Left forelimb (tissue), 1 donor: ENCODE data around the gene CSTPP1.
"Not testable (repeated sequence)": the region's sequence is repeated elsewhere in the genome, so short reads cannot be mapped to it uniquely, and the experiment has no call there.

Experiments used
- DNase-seq: peaks from one replicate; pipeline ENCODE4 v3.0.0-alpha.2; 2018; ENCODE audit warnings: low spot score

Gene CSTPP1

DNA sequence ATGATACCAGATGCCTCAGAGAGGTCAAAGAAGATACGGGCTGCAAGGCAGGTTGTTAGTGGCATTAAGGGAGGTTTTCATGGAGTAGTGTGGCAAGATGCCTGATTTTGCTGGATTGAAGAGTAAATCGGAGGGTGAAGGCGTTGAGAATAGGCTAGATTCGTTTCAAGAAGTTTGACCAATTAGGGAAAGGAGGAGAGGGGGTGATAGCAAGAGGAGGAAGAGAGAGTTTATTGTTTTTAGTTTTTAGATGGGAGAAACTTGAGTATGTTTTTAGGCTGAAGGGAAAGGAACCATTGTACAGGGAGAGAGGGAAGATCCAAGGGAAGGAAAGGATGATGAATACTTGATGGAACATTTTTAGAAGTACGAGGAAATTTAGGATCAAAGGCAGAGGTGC, 16.5 kb downstream of the CSTPP1 start:
- DNase-seq, result no peak

DNA sequence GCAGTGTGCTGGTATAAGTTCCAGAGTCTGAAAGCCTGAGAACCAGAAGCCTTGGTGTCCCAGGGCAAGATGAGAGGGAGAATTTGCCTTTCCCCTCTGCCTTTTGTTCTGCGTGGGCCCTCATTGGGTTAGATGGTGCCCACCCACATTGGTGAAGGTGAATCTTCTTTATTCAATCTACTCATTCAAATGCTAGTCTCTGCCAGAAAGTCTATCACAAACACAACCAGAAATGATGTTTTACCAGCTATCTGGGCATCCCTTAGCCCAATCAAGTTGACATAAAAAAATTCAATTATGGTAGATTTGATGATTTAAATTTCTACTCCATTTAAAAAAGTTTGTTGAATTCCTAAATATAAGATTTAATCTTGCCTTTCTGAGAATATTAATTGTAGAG, 22.2 kb downstream of the CSTPP1 start:
- no peak for DNase-seq

DNA sequence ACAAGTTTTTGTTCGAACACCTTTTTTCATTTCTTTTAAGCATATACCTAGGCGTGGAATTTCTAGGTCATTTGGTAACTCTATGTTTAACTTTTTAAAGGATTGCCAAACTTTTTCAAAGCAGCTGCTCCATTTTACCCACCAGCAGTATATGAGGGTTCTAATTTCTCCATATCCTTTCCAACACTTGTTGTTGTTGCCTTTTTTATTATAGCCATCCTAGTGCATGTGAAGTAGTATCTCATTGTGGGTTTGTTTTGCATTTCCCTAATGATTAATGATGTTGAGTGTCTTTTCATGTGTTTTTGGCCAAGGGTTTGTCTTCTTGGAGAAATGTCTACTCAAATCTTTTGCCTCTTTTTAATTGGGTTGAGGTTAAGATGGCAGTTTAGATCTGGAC, 24.5 kb downstream of the CSTPP1 start:
- no peak for DNase-seq

DNA sequence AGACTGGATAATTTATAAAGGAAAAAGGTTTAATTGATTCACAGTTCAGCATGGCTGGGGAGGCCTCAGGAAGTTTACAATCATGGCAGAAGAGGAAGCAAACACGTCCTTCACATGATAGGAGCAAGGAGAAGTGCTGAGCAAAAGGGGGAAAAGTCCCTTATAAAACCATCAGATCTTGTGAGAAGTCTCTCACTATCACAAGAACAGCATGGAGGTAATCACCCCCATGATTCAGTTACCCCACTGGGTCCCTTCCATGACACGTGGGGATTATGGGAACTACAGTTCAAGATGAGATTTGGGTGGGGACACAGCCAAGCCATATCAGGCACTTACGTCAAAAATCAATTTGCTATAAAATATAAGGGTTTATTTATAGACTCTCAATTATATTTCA, 25.3 kb downstream of the CSTPP1 start:
- not testable (repeated sequence) for DNase-seq

DNA sequence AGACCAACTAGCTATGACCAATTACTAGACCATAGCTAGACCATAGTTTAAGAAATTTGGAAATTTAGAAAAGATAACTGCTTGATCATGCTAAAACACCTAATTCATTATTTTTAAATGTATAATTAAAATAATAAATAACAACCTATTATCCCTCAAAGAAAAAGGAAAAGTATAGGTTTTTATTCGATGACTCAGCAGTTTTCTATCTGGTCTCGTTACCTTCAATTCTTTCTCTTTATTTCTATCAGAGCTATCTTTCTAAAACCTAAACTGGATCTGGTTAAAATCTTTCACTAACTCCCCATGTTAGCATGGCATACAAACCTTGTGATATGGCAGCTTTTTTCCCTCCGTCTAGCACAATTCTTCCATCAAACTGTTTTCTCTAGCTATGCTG, 27.3 kb downstream of the CSTPP1 start:
- DNase-seq, result no peak

DNA sequence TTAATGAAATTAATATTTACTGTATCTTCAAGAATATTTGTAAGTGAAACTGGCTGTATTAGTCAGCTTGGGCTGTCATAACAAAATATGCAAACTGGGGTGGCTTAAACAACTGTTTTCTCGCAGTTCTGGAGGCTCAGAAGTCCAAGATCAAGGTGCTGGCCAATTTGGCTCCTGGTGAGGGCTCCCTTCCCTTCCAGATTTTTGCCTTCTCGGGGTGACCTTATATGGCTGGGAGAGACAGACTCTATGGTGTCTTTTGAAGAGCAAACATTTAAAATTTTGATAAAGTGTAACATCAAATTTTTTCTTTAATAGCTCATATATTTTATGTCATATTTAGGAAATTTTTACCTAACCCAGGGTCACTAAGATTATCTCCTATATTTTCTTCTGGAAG, 30.2 kb downstream of the CSTPP1 start:
- DNase-seq, result no peak

DNA sequence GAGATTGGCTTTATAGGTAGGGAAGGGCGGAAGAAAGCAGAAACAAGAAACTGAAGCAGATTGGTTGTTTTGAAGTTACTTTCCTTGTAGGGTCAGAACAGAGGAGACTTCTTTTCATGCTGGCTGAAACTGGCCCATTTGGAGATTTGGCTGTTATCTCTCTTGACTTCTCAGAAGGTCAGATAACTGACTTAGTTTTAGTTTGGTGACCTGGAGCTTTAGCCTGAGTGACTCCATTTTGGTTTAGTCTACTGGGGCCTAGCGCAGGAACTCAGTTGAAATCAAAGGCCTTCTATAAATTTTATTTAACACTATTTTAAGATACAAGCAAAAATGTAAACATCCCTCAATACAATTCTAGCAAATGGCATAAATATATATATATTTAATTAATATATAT, 31.4 kb downstream of the CSTPP1 start:
- no peak for DNase-seq

DNA sequence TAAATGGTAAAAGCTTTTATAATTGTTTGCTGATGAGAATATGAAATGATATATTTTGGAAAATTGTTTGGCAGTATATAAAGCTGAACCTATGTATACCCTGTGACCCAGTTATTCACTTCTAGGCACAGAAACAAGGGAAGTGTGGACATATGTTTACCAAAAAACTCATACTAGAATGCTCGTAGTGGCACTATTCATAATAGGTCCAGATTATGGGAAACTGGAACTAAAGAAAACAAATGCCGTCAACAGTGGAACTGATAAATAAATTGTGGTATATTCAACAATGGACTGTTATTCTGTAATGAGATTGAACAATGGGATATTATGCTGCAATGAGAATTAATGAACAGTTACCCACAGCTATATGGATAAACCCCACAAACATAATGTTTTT, 32.8 kb downstream of the CSTPP1 start:
- DNase-seq, result no peak

DNA sequence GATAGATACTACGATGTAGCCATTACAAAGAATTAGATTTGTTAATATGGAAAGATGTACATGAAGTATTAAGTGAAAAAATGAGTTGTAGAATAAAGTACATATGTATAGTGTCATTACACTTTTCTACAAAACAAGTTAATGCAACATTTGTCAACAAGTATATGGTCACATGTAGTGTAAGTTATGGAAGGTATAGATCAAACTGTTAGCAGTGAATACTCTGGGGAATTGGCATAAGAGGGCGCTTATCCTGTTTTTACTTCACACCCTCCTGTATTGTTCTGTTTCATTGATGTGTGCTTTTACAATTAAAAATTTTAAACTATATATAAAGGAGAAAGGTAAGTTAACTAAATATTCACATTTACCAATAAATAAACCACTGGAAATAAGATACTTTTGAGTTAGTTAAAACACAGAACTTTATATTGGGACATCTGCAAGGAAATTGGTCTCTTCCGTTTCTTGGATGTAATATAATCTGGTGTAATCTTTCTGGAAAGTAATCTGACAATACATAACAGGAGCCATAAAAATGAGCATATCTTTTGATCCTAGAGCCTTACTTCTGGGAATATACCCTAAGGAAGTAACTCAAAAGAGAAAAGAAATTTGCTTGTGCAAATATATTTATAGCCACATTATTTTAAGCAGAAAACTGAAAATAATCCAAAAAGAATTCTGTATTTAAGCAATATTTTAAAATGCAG, 34.5 kb downstream of the CSTPP1 start:
- DNase-seq, result no peak

DNA sequence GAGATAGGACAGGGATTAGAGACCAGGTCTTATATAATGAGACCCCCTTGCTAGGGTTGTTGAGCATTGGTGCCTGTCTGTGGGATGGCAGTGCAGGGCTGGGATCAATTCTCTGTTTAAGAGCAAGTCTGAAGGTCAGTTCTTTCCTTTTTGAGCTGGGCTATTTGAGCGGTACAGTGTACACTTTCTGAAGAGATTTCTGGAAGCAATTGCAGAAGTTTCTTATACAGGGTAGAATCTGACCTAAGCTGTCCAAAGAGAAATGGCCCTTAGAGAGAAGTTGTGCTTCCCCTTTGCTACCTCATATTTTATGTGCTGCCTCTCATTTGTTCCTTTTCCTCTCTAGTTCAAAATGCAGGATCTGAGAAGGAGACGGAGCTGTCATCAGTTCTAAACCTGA, 35.8 kb downstream of the CSTPP1 start:
- no peak for DNase-seq

DNA sequence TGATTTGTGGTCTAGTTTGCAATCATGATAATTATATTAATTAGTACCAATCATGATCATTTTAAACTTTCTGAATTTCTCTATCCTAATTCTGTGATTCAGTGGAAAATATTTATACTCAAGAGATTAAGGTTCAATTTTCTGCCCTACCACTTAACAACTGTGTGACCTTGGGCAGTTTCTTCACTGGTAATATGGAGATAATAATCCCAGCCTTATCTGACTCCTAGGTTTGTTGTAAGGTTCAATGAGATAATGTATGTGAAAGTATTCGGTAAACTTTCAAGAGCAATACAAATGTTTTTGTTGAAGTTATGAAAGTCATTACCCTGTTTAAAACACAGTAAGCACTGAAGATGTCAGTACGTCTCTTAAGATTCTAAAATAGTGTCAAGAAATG, 36.3 kb downstream of the CSTPP1 start:
- no peak for DNase-seq

DNA sequence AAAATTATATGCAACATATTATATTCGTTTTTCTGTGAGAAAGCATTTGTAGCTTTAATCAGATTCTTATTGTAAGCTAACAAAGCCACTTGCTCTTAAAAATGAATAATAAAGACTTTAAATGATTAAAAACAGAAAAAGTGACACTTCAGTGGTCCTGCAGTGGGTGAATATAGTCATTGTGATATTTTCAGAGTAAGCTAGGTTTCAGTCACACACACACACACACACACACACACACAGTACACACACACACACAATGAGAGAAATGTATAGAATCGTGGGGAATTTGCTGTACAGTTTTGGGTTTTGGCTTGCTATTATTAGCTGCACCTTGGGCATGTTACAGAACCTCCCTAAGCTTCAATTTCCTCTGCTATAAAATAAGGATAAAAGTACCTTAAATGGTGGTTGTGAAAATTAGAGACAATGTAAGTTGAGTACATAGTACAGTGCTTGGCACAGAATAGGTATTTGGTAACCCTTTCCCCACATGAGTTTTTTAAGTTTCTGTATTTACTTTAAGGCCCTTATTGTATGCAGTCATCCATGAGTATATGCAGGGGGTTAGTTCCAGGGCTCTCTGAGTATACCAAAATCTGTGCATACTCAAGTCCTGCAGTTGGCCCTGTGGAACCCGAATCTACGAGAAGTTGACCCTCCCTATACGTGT, 39.8 kb downstream of the CSTPP1 start:
- no peak for DNase-seq

DNA sequence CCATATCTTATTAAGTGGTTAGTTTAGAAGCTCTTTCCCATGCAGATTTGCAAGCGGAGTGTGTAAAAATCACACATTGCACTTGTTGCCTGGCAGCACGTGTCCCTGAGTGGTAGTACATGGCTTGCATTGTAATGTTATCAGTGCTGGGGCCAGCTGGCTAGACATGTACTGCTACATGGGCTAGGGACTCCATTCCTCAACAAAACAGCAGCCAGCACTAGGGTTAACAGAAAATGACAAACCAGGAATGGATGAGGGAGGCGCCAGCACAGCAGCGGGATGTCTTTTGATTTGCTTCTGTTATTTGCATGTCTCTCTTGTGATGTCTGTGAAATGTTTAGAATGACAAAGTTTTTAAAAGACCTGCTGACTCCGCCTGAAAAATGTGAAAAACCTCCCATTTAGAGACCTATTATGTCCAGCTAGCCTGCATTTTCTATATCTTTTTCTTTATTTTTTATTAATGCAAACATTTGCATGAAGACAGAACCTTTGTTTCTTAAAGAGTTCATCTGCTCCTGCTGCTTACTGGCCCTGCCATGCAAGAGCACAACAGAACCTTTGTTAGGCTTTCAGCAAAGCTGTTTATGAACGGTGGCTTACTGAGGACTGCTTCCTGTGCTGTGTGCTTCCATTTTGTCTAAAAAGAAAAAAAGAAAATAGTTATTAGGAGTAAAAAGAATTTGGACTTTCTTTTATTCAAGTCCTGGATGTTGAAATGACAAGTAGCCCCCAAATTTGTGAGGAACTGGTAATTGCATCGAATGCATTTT, 40.7 kb downstream of the CSTPP1 start:
- no peak for DNase-seq

DNA sequence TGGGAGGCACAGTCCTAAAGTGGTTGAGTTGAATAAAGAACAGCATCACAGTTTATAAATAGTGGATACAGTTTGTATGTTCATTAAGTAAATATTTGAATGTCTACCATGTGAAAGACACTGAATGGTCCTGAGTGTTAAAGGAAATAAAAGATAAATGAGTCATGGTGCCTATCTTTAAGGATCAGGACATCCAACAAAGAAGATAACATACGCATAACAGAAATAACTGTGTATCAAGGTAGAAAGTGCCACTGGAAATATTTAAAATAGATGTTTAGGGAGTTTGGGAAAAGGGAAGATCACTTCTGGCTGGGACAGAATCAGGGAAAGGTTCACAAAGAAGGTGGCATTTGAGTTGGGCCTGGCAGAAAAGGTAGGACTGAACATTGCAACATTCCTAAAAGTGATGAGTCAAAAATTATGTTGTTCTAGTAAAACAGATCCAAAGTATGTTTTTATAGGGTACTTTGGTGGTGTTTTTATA, 41.5 kb downstream of the CSTPP1 start:
- no peak for DNase-seq

DNA sequence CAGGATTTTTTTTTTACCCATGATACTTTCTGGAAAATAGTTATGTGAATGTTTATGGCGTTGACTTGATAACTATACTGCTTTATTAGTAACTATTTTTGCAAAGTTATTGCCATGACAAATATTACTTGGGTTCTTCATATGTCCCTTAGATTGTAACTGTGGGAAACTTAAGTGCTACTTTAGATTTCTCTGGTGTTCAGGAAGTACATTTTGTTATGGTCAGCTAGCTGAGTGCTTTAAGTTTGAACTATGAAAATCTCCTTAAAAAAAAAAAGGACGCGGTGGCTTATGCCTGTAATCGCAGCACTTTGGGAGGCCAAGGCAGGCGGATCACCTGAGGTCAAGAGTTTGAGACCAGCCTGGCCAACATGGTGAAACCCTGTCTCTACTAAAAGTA, 42.8 kb downstream of the CSTPP1 start:
- DNase-seq, result no peak

DNA sequence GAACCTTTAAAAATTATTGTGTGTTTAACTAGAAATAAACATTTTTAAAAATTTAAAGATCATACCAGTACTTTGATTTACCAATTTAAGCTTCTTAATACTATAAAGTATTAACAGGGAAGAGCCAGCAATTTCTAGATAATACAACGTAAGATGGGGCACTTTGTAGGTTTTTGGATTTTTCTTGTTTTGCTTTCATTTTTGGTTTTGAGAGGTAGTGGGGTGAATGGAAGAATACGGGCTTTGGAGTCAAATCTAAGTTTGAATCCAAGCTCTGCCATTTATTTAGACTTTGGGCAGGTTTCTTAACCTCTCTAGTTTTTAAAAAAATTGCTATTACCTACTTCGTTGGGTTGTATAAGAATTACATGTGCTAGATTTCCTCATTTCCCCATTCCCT, 44.9 kb downstream of the CSTPP1 start:
- no peak for DNase-seq

DNA sequence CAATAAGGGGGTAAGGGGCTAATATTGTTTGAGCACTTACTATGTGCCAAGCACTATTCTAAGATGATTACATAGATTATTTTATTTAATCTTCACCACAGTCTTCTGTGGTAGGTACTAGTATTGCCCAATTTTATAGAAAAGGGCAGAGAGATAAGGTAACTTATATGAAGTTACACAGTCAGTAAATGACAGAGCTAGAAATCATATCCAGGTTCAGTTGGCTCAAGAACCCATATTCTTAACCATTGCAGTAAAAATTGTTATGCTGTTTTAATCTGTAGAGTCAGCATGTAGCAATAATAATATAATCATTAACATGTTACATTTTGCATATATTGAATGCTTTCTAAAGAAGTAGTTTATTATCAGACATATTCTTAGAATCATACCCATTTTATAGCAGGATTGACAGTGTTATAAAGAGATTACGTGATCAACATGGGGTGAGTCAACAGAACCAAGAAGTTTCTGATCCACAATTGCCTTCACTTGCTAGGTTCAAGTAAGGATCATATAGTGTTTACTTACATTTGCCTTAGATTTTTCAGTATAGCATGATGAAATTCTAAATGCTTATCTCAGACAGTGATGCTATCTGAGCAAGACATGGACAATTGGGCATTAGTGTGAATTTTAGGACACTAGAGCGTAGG, 46.4 kb downstream of the CSTPP1 start:
- DNase-seq, result no peak

DNA sequence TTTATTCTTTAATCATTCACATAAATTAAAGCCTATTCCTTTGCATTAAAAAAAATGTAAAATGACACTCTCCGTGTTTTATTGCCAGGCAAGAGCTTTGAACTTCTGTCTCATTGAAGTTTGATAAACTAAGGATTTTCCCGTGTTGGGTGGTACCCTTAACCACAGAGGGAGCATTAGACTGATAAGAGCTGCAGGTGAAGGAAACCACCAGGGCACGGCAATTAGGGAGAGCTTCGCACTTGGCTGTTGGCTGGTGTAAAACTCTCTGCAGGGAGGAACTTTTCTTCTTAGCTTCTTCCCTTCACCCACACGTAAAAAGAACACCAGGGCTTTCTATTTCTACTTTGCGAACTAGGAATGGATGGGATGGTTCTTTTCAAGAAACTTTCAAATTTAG, 47.0 kb downstream of the CSTPP1 start:
- DNase-seq, result no peak

DNA sequence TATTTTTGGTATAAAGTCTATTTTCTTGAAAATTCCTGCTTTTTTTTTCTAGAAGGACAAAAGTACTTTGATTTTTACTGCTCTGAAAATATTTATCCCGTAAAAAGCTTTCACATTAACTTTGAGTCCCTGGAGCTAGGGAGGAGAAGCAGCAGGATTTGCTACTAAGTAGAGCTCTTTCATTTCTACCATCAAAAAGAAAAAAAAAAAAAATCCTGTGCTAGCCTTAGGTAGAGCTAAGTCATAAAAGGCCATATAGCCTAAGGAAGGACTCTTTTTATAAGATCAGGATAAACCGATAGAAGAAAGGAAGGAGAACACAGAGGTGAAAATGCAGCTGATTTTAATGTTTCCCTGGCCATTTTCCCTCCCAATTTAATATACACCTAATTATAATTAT, 48.0 kb downstream of the CSTPP1 start:
- DNase-seq, result no peak

DNA sequence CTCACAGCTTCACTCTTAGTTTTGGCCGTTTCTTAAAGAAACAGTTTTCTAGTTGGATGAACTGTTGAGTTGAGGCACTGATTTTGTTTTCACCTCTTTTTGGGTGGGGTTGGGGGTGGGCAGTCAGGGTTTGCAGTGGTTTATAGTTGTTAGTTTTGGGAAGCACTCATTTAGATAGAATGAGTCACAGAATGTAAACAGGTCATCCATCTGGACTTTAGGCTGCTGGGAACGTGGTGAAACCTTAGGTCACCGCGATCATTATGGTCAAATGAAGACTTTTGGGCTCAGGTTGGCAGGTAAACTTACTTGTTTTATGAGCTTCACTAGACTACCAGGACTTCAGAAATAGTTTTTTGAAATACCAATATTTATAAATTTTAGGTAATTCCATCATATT, 48.4 kb downstream of the CSTPP1 start:
- no peak for DNase-seq

DNA sequence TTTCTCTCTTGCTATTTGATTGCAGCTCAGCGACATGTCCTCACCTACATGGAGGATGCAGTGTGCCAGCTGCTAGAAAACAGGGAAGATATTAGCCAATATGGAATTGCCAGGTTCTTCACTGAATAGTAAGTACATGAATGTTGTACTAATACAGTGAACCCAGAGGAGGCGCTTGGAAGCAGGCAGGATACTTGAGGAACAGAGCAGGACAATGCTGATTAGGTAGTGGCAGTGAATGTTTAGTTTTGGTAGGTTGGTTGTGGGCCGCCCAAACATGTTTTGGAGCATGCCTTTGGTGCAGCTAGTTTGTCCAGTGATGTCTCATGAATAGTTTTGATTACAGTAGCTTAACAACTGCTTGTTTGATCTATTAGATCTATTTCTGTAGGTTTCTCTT, 50.6 kb downstream of the CSTPP1 start:
- DNase-seq, result no peak

DNA sequence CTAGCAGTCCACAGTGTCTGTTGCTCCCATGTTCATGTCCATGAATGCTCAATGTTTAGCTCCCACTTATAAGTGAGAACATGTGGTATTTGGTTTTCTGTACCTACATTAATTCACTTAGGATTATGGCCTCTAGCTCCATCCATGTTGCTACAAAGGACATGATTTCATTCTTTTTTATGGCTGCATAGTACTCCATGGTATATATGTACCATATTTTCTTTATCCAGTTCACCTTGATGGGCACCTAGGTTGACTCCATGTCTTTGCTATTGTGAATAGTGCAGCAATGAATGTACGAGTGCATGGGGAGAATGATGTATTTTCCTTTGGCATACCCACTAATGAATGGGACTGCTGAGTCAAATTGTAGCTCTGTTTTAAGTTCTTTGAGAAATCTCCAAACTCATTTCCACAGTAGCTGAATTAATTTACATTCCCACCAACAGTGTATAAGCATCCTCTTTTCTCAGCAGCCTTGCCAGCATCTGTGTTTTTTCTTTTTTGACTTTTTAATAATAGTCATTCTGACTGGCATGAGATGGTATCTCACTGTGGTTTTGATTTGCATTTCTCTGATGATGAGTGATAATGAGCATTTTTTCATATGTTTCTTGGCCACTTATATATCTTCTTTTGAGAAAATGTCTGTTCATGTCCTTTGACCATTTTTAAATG, 53.4 kb downstream of the CSTPP1 start:
- DNase-seq, result not testable (repeated sequence)
